CD4-positive, alpha-beta memory T cell (primary cell): ENCODE results near the gene VCP. TPM values are rescaled to one million over a fixed set of nuclear protein-coding genes. Genes with fewer than 3 reads are reported as not detected.

ENCODE experiments used
- CTCF ChIA-PET: fragments of 350-600 bp; sonication (Branson Sonifier 250); formaldehyde crosslinking; loops from one replicate; lab custom pipeline; 2021; ENCODE audit warnings: inconsistent platforms; ENCODE audit not compliant: partially characterized antibody; lab: Charles Lee
- POLR2A ChIA-PET: fragments of 350-600 bp; sonication (Branson Sonifier 250); formaldehyde crosslinking; loops from one replicate; lab custom pipeline; 2021; ENCODE audit not compliant: partially characterized antibody; lab: Charles Lee
- DNase-seq, 5 donors: peaks; one replicate each; pipeline versions ENCODE4 v3.0.0 to v3.0.0-alpha.2; 2020 to 2022; ENCODE audit warnings: mixed read lengths in 1 of 5
- H3K27ac ChIP-seq: one replicate; pipeline ENCODE4 v1.7.0; 2013; ENCODE audit warnings: low read depth, low read length
- H3K27me3 ChIP-seq: 2 replicates; pipeline ENCODE4 v1.7.0; 2013; ENCODE audit warnings: mild to moderate bottlenecking, low read length, moderate library complexity; ENCODE audit not compliant: insufficient read depth
- H3K36me3 ChIP-seq: 2 replicates; pipeline ENCODE4 v1.7.0; 2013; ENCODE audit warnings: mild to moderate bottlenecking, low read length, moderate library complexity; ENCODE audit not compliant: insufficient read depth
- H3K4me1 ChIP-seq: 2 replicates; pipeline ENCODE4 v1.7.0; 2013; ENCODE audit warnings: mild to moderate bottlenecking, low read length, moderate library complexity; ENCODE audit not compliant: insufficient read depth
- H3K4me3 ChIP-seq, 2 donors: one replicate each; pipeline ENCODE4 v1.7.0; 2013; ENCODE audit warnings: low read length in 2 of 2, mild to moderate bottlenecking in 1 of 2
- H3K9me3 ChIP-seq, 2 donors: one replicate each; pipeline ENCODE4 v1.7.0; 2013; ENCODE audit warnings: low read length in 2 of 2, control low read depth in 1 of 2; ENCODE audit not compliant: control insufficient read depth in 1 of 2
- H3K27ac Mint-ChIP-seq, 7 donors: one replicate each; pipeline ENCODE4 v1.8.0; 2020 to 2021; ENCODE audit warnings: mixed read lengths in 7 of 7, mild to moderate bottlenecking in 6 of 7, inconsistent platforms in 3 of 7, moderate library complexity in 3 of 7
- H3K27me3 Mint-ChIP-seq, 2 donors: one replicate each; pipeline ENCODE4 v1.8.0; 2020 to 2021; ENCODE audit warnings: mixed read lengths in 2 of 2
- H3K36me3 Mint-ChIP-seq, 2 donors: one replicate each; pipeline ENCODE4 v1.8.0; 2020 to 2021; ENCODE audit warnings: mixed read lengths in 2 of 2, inconsistent platforms in 1 of 2, mild to moderate bottlenecking in 1 of 2
- H3K4me1 Mint-ChIP-seq, 4 donors: one replicate each; pipeline ENCODE4 v1.8.0; 2020 to 2021; ENCODE audit warnings: mixed read lengths in 4 of 4, mild to moderate bottlenecking in 1 of 4
- H3K4me3 Mint-ChIP-seq, 8 donors: one replicate each; pipeline ENCODE4 v1.8.0; 2020 to 2021; ENCODE audit warnings: mixed read lengths in 8 of 8, mild to moderate bottlenecking in 7 of 8, moderate library complexity in 6 of 8, inconsistent platforms in 3 of 8
- H3K9me3 Mint-ChIP-seq, 8 donors: one replicate each; pipeline ENCODE4 v1.8.0; 2020 to 2021; ENCODE audit warnings: mixed read lengths in 8 of 8, mild to moderate bottlenecking in 5 of 8, inconsistent platforms in 3 of 8, moderate library complexity in 1 of 8
- intact Hi-C: fragments of 100-400 bp; cut with micrococcal nuclease; formaldehyde crosslinking; loops from one replicate; pipeline ENCODE4 v1.15.1; 2023
- polyA plus RNA-seq, 2 donors: library from polyadenylated mRNA; unstranded; fragments of 300-500 nt; fragmentation: Illumina TruSeq; gene quantifications; one replicate each; pipeline ENCODE4 v1.2.3, GENCODE V29; 2021
- total RNA-seq, 2 experiments: library from RNA; stranded (reverse); gene quantifications; one replicate each; pipeline ENCODE4 v1.2.3, GENCODE V29; 2021

Gene VCP
- total and polyA plus RNA-seq, 4 experiments from 2014 or later = 156 to 206 (median 176) TPM

GRCh38 chr9:35070823-35071813 lies 1.3 kb downstream of the VCP start:
- Mint-ChIP-seq H3K27me3 (no peaks in the 10 kb centered on the region), H3K27ac (peak overlapping the region; percentile 81 to 100 (median 96)), H3K4me1 (peaks cover 44 to 61% (median 54%) of the 10 kb centered on the region in 4 donors), H3K36me3 (peaks cover 20 to 37% of the 10 kb centered on the region in 2 donors), H3K9me3 (peaks cover 0 to 3% (median 0%) of the 10 kb centered on the region in 8 donors), H3K4me3 (peak overlapping the region; percentile 81 to 95 (median 91))
- intact Hi-C loops = loop anchor here (2.0 to 10.0 kb wide), 3 partner anchors 406 to 744 kb away; partner anchors contain the start of genes CCL27, HINT2 and SPAG8
- H3K27me3 ChIP-seq = no peaks in the 10 kb centered on the region
- DNase-seq = peak in 1 of 5 donors; percentile 26
- peak overlapping the region; percentile 94 for H3K27ac ChIP-seq
- peaks cover 52% of the 10 kb centered on the region for H3K4me1 ChIP-seq
- peak overlapping the region; percentile 82 to 83 for H3K4me3 ChIP-seq
- ChIA-PET POLR2A (interaction anchor here (0.6 to 6.8 kb wide), 20 partner anchors 9 to 1912 kb away, joined by 3 to 69 read pairs (median 4); partner anchors contain the start of genes ATOSB, DNAJB5, FANCG and PIGO), CTCF (interaction anchor here (0.6 to 4.5 kb wide), 11 partner anchors 9 to 51 kb away, joined by 3 to 23 read pairs (median 3); partner anchors contain the start of genes FANCG and PIGO)
- no peaks in the 10 kb centered on the region for H3K9me3 ChIP-seq
- peaks cover 19% of the 10 kb centered on the region for H3K36me3 ChIP-seq

GRCh38 chr9:35069020-35069419 lies 3.4 kb downstream of the VCP start:
- no peak for DNase-seq
- no peak overlapping the region for H3K4me3 ChIP-seq
- Mint-ChIP-seq H3K36me3 (peaks cover 32 to 49% of the 10 kb centered on the region in 2 donors), H3K27ac (peak overlapping the region in 6 of 7 donors; percentile 29 to 81 (median 54)), H3K4me1 (peaks cover 43 to 61% (median 53%) of the 10 kb centered on the region in 4 donors), H3K4me3 (peak overlapping the region in 7 of 8 donors; percentile 35 to 76 (median 65)), H3K27me3 (no peaks in the 10 kb centered on the region), H3K9me3 (peaks cover 0 to 6% (median 0%) of the 10 kb centered on the region in 8 donors)
- H3K27me3 ChIP-seq = no peaks in the 10 kb centered on the region
- peaks cover 40% of the 10 kb centered on the region for H3K36me3 ChIP-seq
- H3K9me3 ChIP-seq = no peaks in the 10 kb centered on the region
- intact Hi-C loops = no loop called here
- peaks cover 52% of the 10 kb centered on the region for H3K4me1 ChIP-seq
- H3K27ac ChIP-seq = peak overlapping the region; percentile 19
- POLR2A ChIA-PET = interaction anchor here (6.8 kb wide), 1 partner anchor 12 kb away, joined by 69 read pairs; the partner anchor contains the start of gene FANCG
- CTCF ChIA-PET = interaction anchor here (0.9 to 4.5 kb wide), 3 partner anchors 14 to 25 kb away, joined by 3 to 21 read pairs (median 8); no protein-coding TSS in a partner anchor

- no peak for DNase-seq
- Histone ChIP-seq H3K36me3 (peaks cover 60% of the 10 kb centered on the region), H3K4me3 (no peak overlapping the region), H3K27ac (no peak overlapping the region), H3K9me3 (no peaks in the 10 kb centered on the region), H3K27me3 (no peaks in the 10 kb centered on the region), H3K4me1 (peaks cover 44% of the 10 kb centered on the region)
- Mint-ChIP-seq H3K27ac (peak overlapping the region in 1 of 7 donors; percentile 81), H3K27me3 (no peaks in the 10 kb centered on the region), H3K4me3 (no peak overlapping the region), H3K36me3 (peaks cover 51 to 68% of the 10 kb centered on the region in 2 donors), H3K4me1 (peaks cover 38 to 51% (median 46%) of the 10 kb centered on the region in 4 donors), H3K9me3 (peaks cover 0 to 6% (median 0%) of the 10 kb centered on the region in 8 donors)
- intact Hi-C loops = no loop called here
- CTCF ChIA-PET = interaction anchor here (1.6 kb wide), 2 partner anchors 16 to 31 kb away, joined by 3 to 9 read pairs; no protein-coding TSS in a partner anchor
- POLR2A ChIA-PET = interaction anchor here (0.7 to 6.8 kb wide), 4 partner anchors 8 to 29 kb away, joined by 3 to 69 read pairs (median 4); partner anchors contain the start of genes FANCG and PIGO
These were observed 5.4 kb downstream of the VCP start for GRCh38 chr9:35067056-35067455.

- no peaks in the 10 kb centered on the region for H3K9me3 ChIP-seq
- H3K4me1 ChIP-seq = no peaks in the 10 kb centered on the region
- Mint-ChIP-seq H3K4me1 (peaks cover 0 to 2% (median under 1%) of the 10 kb centered on the region in 4 donors), H3K4me3 (no peak overlapping the region), H3K27me3 (no peaks in the 10 kb centered on the region), H3K36me3 (peaks cover 84 to 89% of the 10 kb centered on the region in 2 donors), H3K27ac (peak overlapping the region in 3 of 7 donors; percentile 8 to 38 (median 29)), H3K9me3 (peaks cover 0 to 3% (median 0%) of the 10 kb centered on the region in 8 donors)
- DNase-seq = no peak
- no peak overlapping the region for H3K27ac ChIP-seq
- ChIA-PET CTCF (interaction anchor here (1.4 kb wide), 1 partner anchor 9 kb away, joined by 6 read pairs; no protein-coding TSS in a partner anchor), POLR2A (no interaction called here)
- no peaks in the 10 kb centered on the region for H3K27me3 ChIP-seq
- intact Hi-C loops = no loop called here
- peaks cover 96% of the 10 kb centered on the region for H3K36me3 ChIP-seq
- no peak overlapping the region for H3K4me3 ChIP-seq
These were observed 11.7 kb downstream of the VCP start for GRCh38 chr9:35060548-35061207.

- intact Hi-C loops = no loop called here
- Histone ChIP-seq H3K9me3 (no peaks in the 10 kb centered on the region), H3K36me3 (peaks cover 88% of the 10 kb centered on the region), H3K4me3 (no peak overlapping the region), H3K27me3 (no peaks in the 10 kb centered on the region), H3K4me1 (no peaks in the 10 kb centered on the region), H3K27ac (no peak overlapping the region)
- Mint-ChIP-seq H3K27ac (peak overlapping the region in 3 of 7 donors; percentile 38 to 86 (median 41)), H3K4me3 (no peak overlapping the region), H3K36me3 (peaks cover 87 to 93% of the 10 kb centered on the region in 2 donors), H3K9me3 (no peaks in the 10 kb centered on the region), H3K27me3 (no peaks in the 10 kb centered on the region), H3K4me1 (peaks cover 0 to 4% (median 0%) of the 10 kb centered on the region in 4 donors)
- POLR2A ChIA-PET = no interaction called here
- CTCF ChIA-PET = interaction anchor here (1.0 to 1.4 kb wide), 3 partner anchors 8 to 12 kb away, joined by 3 to 6 read pairs (median 4); no protein-coding TSS in a partner anchor
- DNase-seq = no peak
These were observed 13.0 kb downstream of the VCP start for GRCh38 chr9:35059438-35059837.

- intact Hi-C loops = no loop called here
- Mint-ChIP-seq H3K36me3 (peaks cover 73 to 94% of the 10 kb centered on the region in 2 donors), H3K9me3 (no peaks in the 10 kb centered on the region), H3K4me3 (no peak overlapping the region), H3K27ac (peak overlapping the region in 5 of 7 donors; percentile 19 to 57 (median 41)), H3K27me3 (no peaks in the 10 kb centered on the region), H3K4me1 (peaks cover 0 to 7% (median under 1%) of the 10 kb centered on the region in 4 donors)
- POLR2A ChIA-PET = no interaction called here
- Histone ChIP-seq H3K27ac (no peak overlapping the region), H3K27me3 (no peaks in the 10 kb centered on the region), H3K4me3 (no peak overlapping the region), H3K4me1 (no peaks in the 10 kb centered on the region), H3K36me3 (peaks cover 66% of the 10 kb centered on the region), H3K9me3 (no peaks in the 10 kb centered on the region)
- CTCF ChIA-PET = no interaction called here
- no peak for DNase-seq
These were observed 15.2 kb downstream of the VCP start for GRCh38 chr9:35057271-35057620.
